Epithelial cell of umbilical artery (primary cell): ENCODE results near the gene TGDS. TPM values are rescaled to one million over a fixed set of nuclear protein-coding genes. Genes with fewer than 3 reads are reported as not detected.

ENCODE experiments used
- total RNA-seq: library from RNA; depleted of rRNA; stranded (reverse); fragments of >200 nt; gene quantifications from 2 replicates; pipeline ENCODE4 v1.2.3, GENCODE V29; 2014

The TGDS gene
- total RNA-seq = 18.8 and 24.3 TPM in 2 replicates

GRCh38 chr13:94595950-94596574 lies at the start of gene TGDS:
TGDS (minus strand) TSS chr13:94596152; CDS start chr13:94596136, 16 bp downstream.

GRCh38 chr13:94601446-94602431 lies 5.8 kb upstream of the TGDS start, which contains the start of gene GPR180:
GPR180 (plus strand) TSS chr13:94601857; CDS start chr13:94601928, 71 bp downstream.

Other genes starting within 250 kb of the TGDS start
- gene DCT, start 116.5 kb downstream of the TGDS start, total RNA-seq = not detected in 2 replicates
- 10.7 and 21.6 TPM in 2 replicates for gene GPR180, start 5.7 kb upstream of the TGDS start, total RNA-seq
- not detected in 2 replicates for gene SOX21, start 116.4 kb upstream of the TGDS start, total RNA-seq